ENCODE measurements around the gene IFITM1. TPM values are rescaled to one million over a fixed set of nuclear protein-coding genes. Genes with fewer than 3 reads are reported as not detected.

IFITM1 gene
- total and polyA plus RNA-seq, 2 of the 4 experiments (the other 2 are of a cell fraction), result 24.2 to 68.9 TPM

DNA sequence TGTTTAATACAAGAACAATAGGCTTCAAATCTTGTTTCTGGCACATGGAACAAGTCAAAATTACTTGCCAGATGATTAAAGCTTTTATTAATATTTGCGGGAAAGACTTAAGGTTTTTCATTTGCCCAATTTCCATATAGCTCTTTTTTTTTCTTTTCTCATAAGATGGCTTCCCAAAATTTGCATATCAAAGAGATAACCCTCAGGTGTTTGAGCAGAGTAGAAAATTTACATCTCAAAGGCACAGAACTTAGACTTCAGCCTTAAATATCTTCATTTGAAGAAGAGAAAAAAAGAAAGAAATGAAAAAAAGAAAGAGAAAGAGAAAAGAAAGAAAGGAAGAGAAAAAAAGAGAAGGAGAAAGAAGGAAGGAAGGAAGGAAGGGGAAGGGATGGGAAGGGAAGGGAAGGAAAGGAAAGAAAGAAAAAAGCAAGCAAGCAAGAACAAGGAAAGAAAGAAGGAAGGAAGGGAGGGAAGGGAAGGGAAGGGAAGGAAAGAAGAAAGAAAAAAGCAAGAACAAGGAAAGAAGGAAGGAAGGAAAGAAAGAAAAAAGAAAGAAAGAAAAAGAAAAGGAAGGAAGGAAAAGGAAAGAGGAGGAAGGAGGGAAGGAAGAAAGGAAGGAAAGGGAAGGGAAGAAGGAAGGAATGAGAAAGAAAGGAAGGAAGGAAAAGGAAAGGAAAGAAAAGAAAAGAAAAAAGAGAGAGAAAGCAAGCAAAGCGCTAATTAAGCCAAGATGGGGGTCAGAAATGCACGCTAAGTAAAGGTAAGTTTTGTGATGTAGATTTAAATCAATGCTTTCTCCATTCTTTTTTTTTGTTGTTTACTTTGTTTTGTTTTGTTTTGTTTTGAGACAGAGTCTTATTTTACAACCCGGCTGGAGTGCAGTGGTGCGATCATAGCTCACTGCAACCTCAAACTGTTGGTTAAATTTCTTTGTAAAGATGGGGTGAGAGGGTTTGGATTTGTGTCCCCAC lies 27.0 kb downstream of the IFITM1 start:
- H2BK120ac ChIP-seq (ENCODE audit: low read depth, low read length), result no peak overlapping the region
- no peak for TF ChIP-seq NFE2L2 (IDR thresholded peaks at IDR 0.05; ENCODE audit: low read depth, low read length)
- TF ChIP-seq MXI1 (IDR thresholded peaks at IDR 0.05; ENCODE audit: borderline replicate concordance, low read depth, low read length), result no peak
- no peak overlapping the region for H3K27ac ChIP-seq (ENCODE audit: insufficient read depth, low read length)
- peaks cover 8% of the 10 kb centered on the region for H3K27me3 ChIP-seq (ENCODE audit: control insufficient read depth, insufficient read depth, low read length)
- no peak overlapping the region for H2AK9ac ChIP-seq (replicated peaks; ENCODE audit: low read depth, low read length, poor library complexity)
- H3K9me1 ChIP-seq (ENCODE audit: insufficient read depth, low read length), result no peaks in the 10 kb centered on the region
- H3K23ac ChIP-seq (ENCODE audit: low read depth, low read length), result no peak overlapping the region
- H4K20me1 ChIP-seq (ENCODE audit: insufficient read depth, low read length), result no peaks in the 10 kb centered on the region
- H3K14ac ChIP-seq (replicated peaks; ENCODE audit: low read depth, low read length), result no peak overlapping the region
- no peak overlapping the region for H4K8ac ChIP-seq (ENCODE audit: low read depth in 2 of 2, low read length in 2 of 2)
- H2BK5ac ChIP-seq (ENCODE audit: low read depth, low read length, poor library complexity, severe bottlenecking), result no peak overlapping the region
- no peak overlapping the region for H4K5ac ChIP-seq (ENCODE audit: low read depth, low read length)
- H3K4me1 ChIP-seq (ENCODE audit: control insufficient read depth, insufficient read depth, low read length), result peaks cover 1% of the 10 kb centered on the region; the same call in 1 of the 2 replicates
- no peaks in the 10 kb centered on the region for H3K9me3 ChIP-seq (ENCODE audit: control insufficient read depth, insufficient read depth, low read length)
- dilution Hi-C loops (cut with HindIII; ENCODE audit: low sequenced_read_pairs, unreplicated experiment), result no loop called here
- no peak overlapping the region for H3K56ac ChIP-seq (ENCODE audit: extremely low read depth, insufficient read depth, low read length)
- no peak overlapping the region for H2AFZ ChIP-seq (replicated peaks; ENCODE audit: low read length, poor library complexity)
- WGBS, 2 experiments (ENCODE audit: extremely low coverage in 2 of 2, insufficient read length in 1 of 2), result no CpG with 5 or more reads among the region's 5 CpGs
- no peaks in the 10 kb centered on the region for H3K36me3 ChIP-seq (ENCODE audit: control insufficient read depth, insufficient read depth, low read length)
- H3K4me2 ChIP-seq (ENCODE audit: low read depth, low read length), result no peak overlapping the region
- no TSS peak for BruUV-seq (replicated peaks)
- H2BK20ac ChIP-seq (ENCODE audit: low read depth, low read length), result no peak overlapping the region
- no peak overlapping the region for H3K9ac ChIP-seq (ENCODE audit: low read depth, low read length)
- intact Hi-C loops (cut with micrococcal nuclease), result no loop called here
- DNase-seq, result no peak
- no peak overlapping the region for H3K4ac ChIP-seq (ENCODE audit: low read depth, low read length)
- ChIA-PET CTCF (interaction anchor here (0.7 to 1.1 kb wide), 3 partner anchors 8 to 71 kb away, joined by 3 to 4 read pairs (median 3); no protein-coding TSS in a partner anchor), POLR2A (ENCODE audit: unreplicated experiment) (no interaction called here)
- no peak overlapping the region for H2BK15ac ChIP-seq (ENCODE audit: low read depth, low read length)
- no peak for ATAC-seq (ENCODE audit: low read depth)
- H4K91ac ChIP-seq (ENCODE audit: insufficient read depth, low read depth, low read length), result no peak overlapping the region
- H3K79me1 ChIP-seq (ENCODE audit: low read depth in 1 of 2, low read length in 2 of 2), result no peaks in the 10 kb centered on the region
- H2AK5ac ChIP-seq (ENCODE audit: low read depth, low read length), result no peak overlapping the region
- in situ Hi-C loops (cut with MboI; ENCODE audit: low sequenced_read_pairs), result no loop called here
- H3K18ac ChIP-seq (ENCODE audit: low read depth, low read length), result no peak overlapping the region
- no peak overlapping the region for H3K4me3 ChIP-seq (ENCODE audit: insufficient read depth, low read depth, low read length)

Measured in IMR-90 (cell line).